Measurements from ENCODE around the gene RAB33A.

The RAB33A gene

DNA sequence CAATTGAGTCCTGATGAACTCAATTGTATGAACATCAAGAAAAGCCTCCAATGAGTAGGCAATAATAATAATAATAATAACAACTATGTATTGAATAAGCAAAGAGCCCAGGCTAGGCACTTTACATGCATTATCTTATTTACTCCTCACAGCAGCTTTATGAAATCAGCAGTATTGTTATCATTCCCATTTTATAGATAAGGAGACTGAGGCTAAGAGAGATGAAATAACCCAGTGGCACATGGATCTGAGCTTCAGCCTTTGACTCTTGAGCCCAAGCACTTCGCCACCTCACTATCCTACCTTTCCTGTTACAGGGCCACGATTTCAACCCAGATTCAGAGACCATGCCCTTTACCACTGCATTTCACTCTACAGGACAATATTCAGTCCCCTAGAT lies 3.2 kb downstream of the RAB33A start:
- TF ChIP-seq ZNF664 (tag by site-specific recombination; IDR thresholded peaks at IDR 0.05) = no peak
- TF ChIP-seq ZNF202 (tag by site-specific recombination; IDR thresholded peaks at IDR 0.05; ENCODE audit: borderline replicate concordance) = no peak
- TF ChIP-seq, protein P1, sequence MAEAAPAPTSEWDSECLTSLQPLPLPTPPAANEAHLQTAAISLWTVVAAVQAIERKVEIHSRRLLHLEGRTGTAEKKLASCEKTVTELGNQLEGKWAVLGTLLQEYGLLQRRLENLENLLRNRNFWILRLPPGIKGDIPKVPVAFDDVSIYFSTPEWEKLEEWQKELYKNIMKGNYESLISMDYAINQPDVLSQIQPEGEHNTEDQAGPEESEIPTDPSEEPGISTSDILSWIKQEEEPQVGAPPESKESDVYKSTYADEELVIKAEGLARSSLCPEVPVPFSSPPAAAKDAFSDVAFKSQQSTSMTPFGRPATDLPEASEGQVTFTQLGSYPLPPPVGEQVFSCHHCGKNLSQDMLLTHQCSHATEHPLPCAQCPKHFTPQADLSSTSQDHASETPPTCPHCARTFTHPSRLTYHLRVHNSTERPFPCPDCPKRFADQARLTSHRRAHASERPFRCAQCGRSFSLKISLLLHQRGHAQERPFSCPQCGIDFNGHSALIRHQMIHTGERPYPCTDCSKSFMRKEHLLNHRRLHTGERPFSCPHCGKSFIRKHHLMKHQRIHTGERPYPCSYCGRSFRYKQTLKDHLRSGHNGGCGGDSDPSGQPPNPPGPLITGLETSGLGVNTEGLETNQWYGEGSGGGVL (tag by site-specific recombination; IDR thresholded peaks at IDR 0.05) = no peak
- no peak for TF ChIP-seq ZNF555 (tag by site-specific recombination; conservative IDR thresholded peaks at IDR 0.05)
- TF ChIP-seq, protein P2, sequence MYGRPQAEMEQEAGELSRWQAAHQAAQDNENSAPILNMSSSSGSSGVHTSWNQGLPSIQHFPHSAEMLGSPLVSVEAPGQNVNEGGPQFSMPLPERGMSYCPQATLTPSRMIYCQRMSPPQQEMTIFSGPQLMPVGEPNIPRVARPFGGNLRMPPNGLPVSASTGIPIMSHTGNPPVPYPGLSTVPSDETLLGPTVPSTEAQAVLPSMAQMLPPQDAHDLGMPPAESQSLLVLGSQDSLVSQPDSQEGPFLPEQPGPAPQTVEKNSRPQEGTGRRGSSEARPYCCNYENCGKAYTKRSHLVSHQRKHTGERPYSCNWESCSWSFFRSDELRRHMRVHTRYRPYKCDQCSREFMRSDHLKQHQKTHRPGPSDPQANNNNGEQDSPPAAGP (tag by site-specific recombination; IDR thresholded peaks at IDR 0.05) = no peak
- no peak for TF ChIP-seq ZNF274 (IDR thresholded peaks at IDR 0.05; ENCODE audit: low read length)
- TF ChIP-seq ZNF274 (tag by site-specific recombination; IDR thresholded peaks at IDR 0.05; ENCODE audit: borderline replicate concordance) = no peak
- TF ChIP-seq, protein P3, sequence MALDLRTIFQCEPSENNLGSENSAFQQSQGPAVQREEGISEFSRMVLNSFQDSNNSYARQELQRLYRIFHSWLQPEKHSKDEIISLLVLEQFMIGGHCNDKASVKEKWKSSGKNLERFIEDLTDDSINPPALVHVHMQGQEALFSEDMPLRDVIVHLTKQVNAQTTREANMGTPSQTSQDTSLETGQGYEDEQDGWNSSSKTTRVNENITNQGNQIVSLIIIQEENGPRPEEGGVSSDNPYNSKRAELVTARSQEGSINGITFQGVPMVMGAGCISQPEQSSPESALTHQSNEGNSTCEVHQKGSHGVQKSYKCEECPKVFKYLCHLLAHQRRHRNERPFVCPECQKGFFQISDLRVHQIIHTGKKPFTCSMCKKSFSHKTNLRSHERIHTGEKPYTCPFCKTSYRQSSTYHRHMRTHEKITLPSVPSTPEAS (tag by site-specific recombination; IDR thresholded peaks at IDR 0.05) = no peak
- TF ChIP-seq ZNF623 (tag by site-specific recombination; IDR thresholded peaks at IDR 0.05) = peak; percentile 42; the same call in 1 of the 2 replicates
- ChIA-PET POLR2A (interaction anchor here (1.9 kb wide), 1 partner anchor 9 kb away, joined by 11 read pairs; the partner anchor contains the start of gene AIFM1), CTCF (no interaction called here)
- Histone ChIP-seq H3K4me1 (ENCODE audit: control insufficient read depth, insufficient read depth, low read length) (peaks cover 14% of the 10 kb centered on the region), H3K4me3 (ENCODE audit: low read depth, low read length) (no peak overlapping the region), H3K36me3 (ENCODE audit: control insufficient read depth in 2 of 2, insufficient read depth in 1 of 2, low read length in 2 of 2) (no peaks in the 10 kb centered on the region), H3K27ac (ENCODE audit: extremely low read depth, low read depth, low read length) (no peak overlapping the region), H3K9me3 (ENCODE audit: control insufficient read depth, insufficient read depth, low read depth, low read length) (no peaks in the 10 kb centered on the region)

GRCh38 chrX:130176354-130176776 lies 4.6 kb downstream of the RAB33A start:
- H3K36me3 ChIP-seq (ENCODE audit: control insufficient read depth in 2 of 2, insufficient read depth in 1 of 2, low read length in 2 of 2) = no peaks in the 10 kb centered on the region
- ChIA-PET POLR2A (interaction anchor here (0.6 to 1.9 kb wide), 4 partner anchors 10 to 114 kb away, joined by 3 to 11 read pairs (median 5); partner anchors contain the start of gene AIFM1), CTCF (interaction anchor here (0.7 to 1.9 kb wide), 5 partner anchors 13 to 736 kb away, joined by 3 to 9 read pairs (median 5); no protein-coding TSS in a partner anchor)
- peaks cover 10% of the 10 kb centered on the region; the same call in 1 of the 2 replicates for H3K4me1 ChIP-seq (ENCODE audit: control insufficient read depth, insufficient read depth, low read length)
- no peaks in the 10 kb centered on the region for H3K9me3 ChIP-seq (ENCODE audit: control insufficient read depth, insufficient read depth, low read depth, low read length)
- no peak overlapping the region for H3K4me3 ChIP-seq (ENCODE audit: low read depth, low read length)
- H3K27ac ChIP-seq (ENCODE audit: extremely low read depth, low read depth, low read length) = 0 out of 2 replicates have a peak overlapping the region, but pooled peaks have one; percentile 2
- TF ChIP-seq TCF7L2 (IDR thresholded peaks at IDR 0.05; ENCODE audit: borderline replicate concordance, low read depth, low read length) (no peak), ZNF560 (tag by site-specific recombination; IDR thresholded peaks at IDR 0.05; ENCODE audit: borderline replicate concordance) (no peak), ZNF280C (tag by site-specific recombination; IDR thresholded peaks at IDR 0.05) (no peak), GLIS2 (tag by site-specific recombination; IDR thresholded peaks at IDR 0.05) (no peak), SCRT1 (tag by site-specific recombination; IDR thresholded peaks at IDR 0.05; ENCODE audit: borderline replicate concordance) (no peak), ZNF335 (tag by site-specific recombination; conservative IDR thresholded peaks at IDR 0.05) (peak; percentile 46; the same call in 1 of the 2 replicates), ZNF175 (tag by site-specific recombination; IDR thresholded peaks at IDR 0.05) (no peak), PRDM1 (tag by site-specific recombination; IDR thresholded peaks at IDR 0.05) (0 out of 2 replicates have a peak, but pooled peaks have one; percentile 34), ZBTB17 (tag by site-specific recombination; IDR thresholded peaks at IDR 0.05) (peak; percentile 82), KLF8 (tag by site-specific recombination; IDR thresholded peaks at IDR 0.05) (no peak), ELK4 (IDR thresholded peaks at IDR 0.05; ENCODE audit: borderline replicate concordance, low read depth, low read length) (no peak)
- TF ChIP-seq, protein P4, sequence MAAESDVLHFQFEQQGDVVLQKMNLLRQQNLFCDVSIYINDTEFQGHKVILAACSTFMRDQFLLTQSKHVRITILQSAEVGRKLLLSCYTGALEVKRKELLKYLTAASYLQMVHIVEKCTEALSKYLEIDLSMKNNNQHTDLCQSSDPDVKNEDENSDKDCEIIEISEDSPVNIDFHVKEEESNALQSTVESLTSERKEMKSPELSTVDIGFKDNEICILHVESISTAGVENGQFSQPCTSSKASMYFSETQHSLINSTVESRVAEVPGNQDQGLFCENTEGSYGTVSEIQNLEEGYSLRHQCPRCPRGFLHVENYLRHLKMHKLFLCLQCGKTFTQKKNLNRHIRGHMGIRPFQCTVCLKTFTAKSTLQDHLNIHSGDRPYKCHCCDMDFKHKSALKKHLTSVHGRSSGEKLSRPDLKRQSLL (tag by site-specific recombination; IDR thresholded peaks at IDR 0.05) = no peak
- TF ChIP-seq, protein P5, sequence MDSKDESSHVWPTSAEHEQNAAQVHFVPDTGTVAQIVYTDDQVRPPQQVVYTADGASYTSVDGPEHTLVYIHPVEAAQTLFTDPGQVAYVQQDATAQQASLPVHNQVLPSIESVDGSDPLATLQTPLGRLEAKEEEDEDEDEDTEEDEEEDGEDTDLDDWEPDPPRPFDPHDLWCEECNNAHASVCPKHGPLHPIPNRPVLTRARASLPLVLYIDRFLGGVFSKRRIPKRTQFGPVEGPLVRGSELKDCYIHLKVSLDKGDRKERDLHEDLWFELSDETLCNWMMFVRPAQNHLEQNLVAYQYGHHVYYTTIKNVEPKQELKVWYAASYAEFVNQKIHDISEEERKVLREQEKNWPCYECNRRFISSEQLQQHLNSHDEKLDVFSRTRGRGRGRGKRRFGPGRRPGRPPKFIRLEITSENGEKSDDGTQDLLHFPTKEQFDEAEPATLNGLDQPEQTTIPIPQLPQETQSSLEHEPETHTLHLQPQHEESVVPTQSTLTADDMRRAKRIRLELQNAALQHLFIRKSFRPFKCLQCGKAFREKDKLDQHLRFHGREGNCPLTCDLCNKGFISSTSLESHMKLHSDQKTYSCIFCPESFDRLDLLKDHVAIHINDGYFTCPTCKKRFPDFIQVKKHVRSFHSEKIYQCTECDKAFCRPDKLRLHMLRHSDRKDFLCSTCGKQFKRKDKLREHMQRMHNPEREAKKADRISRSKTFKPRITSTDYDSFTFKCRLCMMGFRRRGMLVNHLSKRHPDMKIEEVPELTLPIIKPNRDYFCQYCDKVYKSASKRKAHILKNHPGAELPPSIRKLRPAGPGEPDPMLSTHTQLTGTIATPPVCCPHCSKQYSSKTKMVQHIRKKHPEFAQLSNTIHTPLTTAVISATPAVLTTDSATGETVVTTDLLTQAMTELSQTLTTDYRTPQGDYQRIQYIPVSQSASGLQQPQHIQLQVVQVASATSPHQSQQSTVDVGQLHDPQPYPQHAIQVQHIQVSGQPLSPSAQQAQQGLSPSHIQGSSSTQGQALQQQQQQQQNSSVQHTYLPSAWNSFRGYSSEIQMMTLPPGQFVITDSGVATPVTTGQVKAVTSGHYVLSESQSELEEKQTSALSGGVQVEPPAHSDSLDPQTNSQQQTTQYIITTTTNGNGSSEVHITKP (tag by site-specific recombination; IDR thresholded peaks at IDR 0.05) = peak; percentile 87
